GM19324 (cell line): ENCODE results near the gene FGF19.

ENCODE experiments used
- ATAC-seq: cut with Tn5 transposase; IDR thresholded peaks from one replicate; pipeline ENCODE4 v1.9.1; 2021; ENCODE audit warnings: mild to moderate bottlenecking, moderate library complexity; ENCODE audit not compliant: unreplicated experiment, low FRiP score

Gene FGF19

DNA sequence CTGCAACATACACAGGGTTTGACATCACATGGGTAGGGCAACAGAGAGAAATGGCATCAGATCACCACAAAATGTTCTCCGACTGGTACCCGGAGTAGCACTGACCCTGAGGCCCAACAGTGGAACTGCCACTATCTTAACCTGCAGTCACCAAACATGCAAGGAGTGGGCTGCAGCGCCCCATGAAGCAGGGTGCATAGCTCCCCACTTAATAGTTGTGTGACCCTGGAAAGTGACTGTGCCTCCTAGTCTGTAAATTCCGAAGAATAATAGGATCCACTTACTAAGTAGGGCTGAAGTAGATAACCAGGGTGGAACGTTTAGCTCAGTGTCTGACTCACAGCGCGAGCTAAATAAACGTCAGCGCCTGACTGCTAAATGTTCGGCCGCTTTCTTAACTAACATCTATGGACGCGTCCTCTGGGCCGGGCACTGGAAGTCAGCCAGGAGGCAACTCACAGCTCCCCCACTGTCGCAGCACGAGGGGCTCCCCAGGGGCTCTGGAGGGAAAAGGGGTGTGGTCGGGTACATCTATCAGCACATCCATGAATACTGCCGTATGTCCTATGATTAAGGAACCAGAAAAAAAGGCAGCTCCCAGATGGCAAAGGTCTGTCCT is 29.4 kb downstream of the FGF19 start:
- ATAC-seq = no peak

DNA sequence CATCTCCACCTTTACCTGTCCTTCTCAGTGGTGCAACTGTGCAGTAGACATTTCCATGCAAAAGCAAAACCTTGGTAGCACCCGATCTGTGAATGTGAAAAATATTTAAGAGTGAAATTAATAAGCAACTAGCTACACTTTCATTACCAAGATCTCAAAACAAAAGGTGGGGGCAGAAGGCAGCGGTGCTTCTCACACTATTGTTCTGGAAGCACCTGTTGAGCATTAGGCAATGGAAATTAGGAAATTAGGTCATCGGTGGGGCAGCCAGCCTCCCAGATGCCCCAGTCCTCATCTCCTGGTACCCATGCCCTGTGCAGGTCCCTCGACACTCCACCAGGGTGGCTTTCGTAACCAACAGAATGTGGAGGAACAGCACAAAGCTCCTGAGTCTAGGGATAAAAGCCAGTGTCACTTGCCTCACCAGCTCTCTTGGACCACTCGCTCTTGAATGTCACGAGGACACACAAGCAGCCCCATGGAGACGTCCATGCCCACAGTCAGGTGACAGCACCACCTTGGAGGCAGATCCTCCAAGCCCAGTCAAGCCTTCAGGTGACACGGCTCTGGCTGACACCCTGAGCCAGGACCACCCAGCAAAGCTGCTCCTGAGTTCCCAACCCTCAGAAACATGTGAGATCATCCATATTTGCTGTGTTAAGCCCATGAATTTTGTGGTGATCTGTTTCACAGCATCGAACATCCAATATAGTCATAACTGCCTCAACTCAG is 31.9 kb downstream of the FGF19 start:
- ATAC-seq = no peak

GRCh38 chr11:69670158-69670845 is 33.5 kb downstream of the FGF19 start:
- no peak for ATAC-seq

DNA sequence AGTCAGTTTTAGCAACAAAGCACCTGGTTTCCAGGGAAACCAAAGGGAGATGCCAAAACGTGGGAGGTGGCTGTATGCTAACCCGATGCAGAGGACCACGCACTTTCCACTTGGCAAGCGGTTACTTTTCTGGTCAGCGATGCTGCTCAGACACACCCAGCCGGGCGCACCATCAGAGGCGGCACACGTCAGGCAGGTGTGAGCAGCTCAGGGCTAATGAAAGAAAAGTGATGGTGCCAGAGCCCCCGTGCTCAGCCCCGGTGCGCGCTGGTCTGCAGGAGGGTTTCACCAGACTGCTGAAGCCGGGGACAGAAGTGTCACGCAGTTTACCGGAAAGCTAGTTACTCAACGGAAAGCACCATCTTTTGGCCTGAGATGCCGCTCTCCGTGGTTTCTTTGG is 34.3 kb downstream of the FGF19 start:
- ATAC-seq = no peak

DNA sequence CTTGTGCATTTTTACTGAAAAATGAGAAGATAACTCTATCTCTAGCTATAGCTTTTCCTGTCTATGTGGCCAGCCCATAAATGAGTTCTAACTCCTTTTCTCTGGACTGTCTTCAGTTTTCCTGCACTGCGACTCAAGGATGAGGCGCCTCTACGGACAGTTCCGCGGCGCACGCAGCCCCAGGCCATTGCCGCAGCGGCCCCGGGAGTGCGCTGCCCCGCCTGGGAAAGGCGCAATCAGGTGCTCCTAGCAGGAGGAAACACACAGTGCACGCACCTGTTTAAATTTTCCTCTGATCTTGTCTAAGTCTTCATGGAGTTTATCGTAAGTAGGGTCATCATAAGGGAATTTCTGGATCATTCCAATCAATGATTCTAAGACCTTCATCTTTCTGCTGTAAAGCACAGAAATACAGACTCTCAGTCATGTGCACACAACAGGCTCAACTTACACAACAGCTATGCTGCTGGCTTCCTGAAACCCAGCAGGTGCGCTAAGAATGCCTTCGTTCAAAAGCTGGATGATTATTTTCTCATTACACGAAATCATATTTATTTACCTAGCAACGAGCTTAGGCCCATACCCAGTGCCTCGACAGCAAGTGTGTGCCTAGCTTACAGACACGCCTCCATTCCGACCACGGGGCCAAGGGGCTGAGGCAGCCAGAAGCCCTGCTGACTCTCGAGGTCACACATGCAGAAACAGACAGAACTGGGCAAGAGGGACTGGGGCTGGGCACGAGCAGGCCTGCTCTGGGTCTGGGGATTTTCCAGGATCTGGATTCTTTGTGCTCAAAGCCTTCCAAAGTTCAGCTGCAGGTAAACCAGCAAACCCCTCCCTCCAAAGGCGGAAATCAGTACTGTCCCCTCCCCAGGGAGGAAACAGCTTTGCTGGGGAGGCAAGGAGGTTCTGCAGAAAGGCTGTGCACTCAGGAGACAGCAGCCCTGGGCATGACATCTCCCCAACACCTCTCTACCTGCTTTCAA is 35.9 kb downstream of the FGF19 start:
- no peak for ATAC-seq

- ATAC-seq = no peak
Measured at GRCh38 chr11:69666752-69667536, 36.9 kb downstream of the FGF19 start.

- no peak for ATAC-seq
Measured at GRCh38 chr11:69666261-69666660, 37.6 kb downstream of the FGF19 start.

GRCh38 chr11:69665669-69666068 is 38.2 kb downstream of the FGF19 start:
- no peak for ATAC-seq

- ATAC-seq = no peak
Measured at GRCh38 chr11:69664901-69665300, 38.9 kb downstream of the FGF19 start.

DNA sequence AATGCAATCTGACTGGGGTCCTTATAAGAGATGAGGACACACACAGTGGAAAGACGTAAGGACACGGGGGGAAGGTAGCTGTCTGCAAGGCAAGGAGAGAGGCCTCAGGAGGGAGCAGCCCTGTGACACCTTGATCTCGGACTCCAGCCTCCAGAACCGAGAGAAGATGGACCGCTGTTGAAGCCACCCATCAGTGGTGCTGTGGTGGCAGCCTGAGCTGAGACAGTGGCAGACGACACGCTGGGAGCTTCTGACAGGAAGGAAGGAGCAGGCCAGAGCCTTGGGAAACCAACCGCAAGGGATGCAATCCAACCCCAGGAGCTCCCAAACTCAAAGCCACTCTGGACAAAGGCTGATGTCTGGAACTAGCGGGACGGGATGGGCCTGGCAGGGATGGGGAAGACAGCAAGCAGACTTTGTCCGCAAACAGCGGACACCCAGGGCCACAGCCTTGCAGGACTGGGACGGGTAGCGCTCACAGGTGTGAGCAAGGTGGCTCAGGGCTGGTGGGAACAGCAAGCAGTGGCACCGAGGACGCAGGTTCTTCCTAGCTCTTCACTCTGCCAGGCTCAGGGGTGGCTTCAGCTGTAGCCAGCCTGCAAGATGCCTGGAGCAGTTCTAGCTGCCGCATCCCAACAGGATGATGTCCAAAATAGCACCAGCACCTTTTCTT is 39.6 kb downstream of the FGF19 start:
- ATAC-seq = no peak

- ATAC-seq = no peak
Measured at GRCh38 chr11:69663326-69663725, 40.5 kb downstream of the FGF19 start.

DNA sequence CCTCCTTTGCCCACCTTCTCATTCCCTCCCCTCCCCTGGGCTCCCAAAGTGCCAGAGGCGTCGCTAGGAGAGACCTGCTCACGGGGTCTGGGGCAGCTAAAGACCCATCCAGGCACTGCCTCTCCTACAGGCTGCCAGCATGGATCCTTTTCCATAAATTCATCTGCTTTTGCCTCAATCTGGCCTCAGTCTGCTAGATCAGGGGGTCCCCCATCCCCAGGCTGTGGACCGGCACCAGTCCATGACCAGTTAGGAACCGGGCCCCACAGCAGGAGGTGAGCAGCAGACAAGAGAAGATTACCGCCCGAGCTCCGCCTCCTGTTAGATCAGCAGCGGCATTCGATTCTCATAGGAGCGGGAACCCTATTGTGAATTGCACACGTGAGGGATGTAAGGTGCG is 41.0 kb downstream of the FGF19 start:
- ATAC-seq = no peak

- ATAC-seq = no peak
Measured at GRCh38 chr11:69662021-69662698, 41.7 kb downstream of the FGF19 start.

GRCh38 chr11:69661413-69661715 is 42.5 kb downstream of the FGF19 start:
- ATAC-seq = no peak

GRCh38 chr11:69660001-69660500 is 43.8 kb downstream of the FGF19 start:
- no peak for ATAC-seq

- ATAC-seq = no peak
Measured at GRCh38 chr11:69659591-69659990, 44.2 kb downstream of the FGF19 start.

GRCh38 chr11:69658626-69659450 is 45.0 kb downstream of the FGF19 start:
- no peak for ATAC-seq
